Activated CD4-positive, alpha-beta T cell treated with anti-CD3 and anti-CD28 coated beads, Interleukin-2, amount 10 ng/mL, durations not matched to agents 7 days and 5 days (primary cell): ENCODE results near the gene PCLO. TPM values are rescaled to one million over a fixed set of nuclear protein-coding genes. Genes with fewer than 3 reads are reported as not detected.

Experiments
- CTCF ChIA-PET: fragments of 350-600 bp; sonication (Branson Sonifier 250); formaldehyde crosslinking; loops from one replicate; lab custom pipeline; 2021; ENCODE audit warnings: antibody characterized with exemption; lab: Charles Lee
- POLR2A ChIA-PET: fragments of 350-600 bp; sonication (Branson Sonifier 250); formaldehyde crosslinking; loops from one replicate; lab custom pipeline; 2021; ENCODE audit warnings: antibody characterized with exemption; lab: Charles Lee
- DNase-seq: peaks from one replicate; pipeline ENCODE4 v3.0.0-alpha.2; 2020
- H3K27ac Mint-ChIP-seq: one replicate; pipeline ENCODE4 v1.8.0; 2021; ENCODE audit warnings: mild to moderate bottlenecking, moderate library complexity, mixed read lengths
- H3K27me3 Mint-ChIP-seq: one replicate; pipeline ENCODE4 v1.8.0; 2021; ENCODE audit warnings: mixed read lengths
- H3K36me3 Mint-ChIP-seq: one replicate; pipeline ENCODE4 v1.8.0; 2021; ENCODE audit warnings: low read depth, mixed read lengths
- H3K4me1 Mint-ChIP-seq: one replicate; pipeline ENCODE4 v1.8.0; 2021; ENCODE audit warnings: mixed read lengths
- H3K4me3 Mint-ChIP-seq: one replicate; pipeline ENCODE4 v1.8.0; 2021; ENCODE audit warnings: mild to moderate bottlenecking, moderate library complexity, mixed read lengths
- H3K9me3 Mint-ChIP-seq: one replicate; pipeline ENCODE4 v1.8.0; 2021; ENCODE audit warnings: mixed read lengths
- total RNA-seq, 2 experiments: library from RNA; stranded (reverse); gene quantifications; one replicate each; pipeline ENCODE4 v1.2.3, GENCODE V29; 2021

PCLO gene
- total RNA-seq, 2 experiments from 2014 or later, result not detected

- Mint-ChIP-seq H3K27ac (no peak overlapping the region), H3K4me3 (no peak overlapping the region), H3K27me3 (no peaks in the 10 kb centered on the region), H3K36me3 (no peaks in the 10 kb centered on the region), H3K4me1 (no peaks in the 10 kb centered on the region), H3K9me3 (no peaks in the 10 kb centered on the region)
- no peak for DNase-seq
- ChIA-PET POLR2A (no interaction called here), CTCF (no interaction called here)
Observed at GRCh38 chr7:82810558-82811259, 352.0 kb downstream of the PCLO start.

GRCh38 chr7:82808633-82809032 is 354.1 kb downstream of the PCLO start:
- H3K27me3 Mint-ChIP-seq, result no peaks in the 10 kb centered on the region
- H3K9me3 Mint-ChIP-seq, result no peaks in the 10 kb centered on the region
- no peaks in the 10 kb centered on the region for H3K36me3 Mint-ChIP-seq
- H3K27ac Mint-ChIP-seq, result no peak overlapping the region
- ChIA-PET CTCF (no interaction called here), POLR2A (no interaction called here)
- no peaks in the 10 kb centered on the region for H3K4me1 Mint-ChIP-seq
- no peak overlapping the region for H3K4me3 Mint-ChIP-seq
- no peak for DNase-seq

- H3K9me3 Mint-ChIP-seq, result no peaks in the 10 kb centered on the region
- POLR2A ChIA-PET, result no interaction called here
- no peak overlapping the region for H3K4me3 Mint-ChIP-seq
- H3K4me1 Mint-ChIP-seq, result no peaks in the 10 kb centered on the region
- CTCF ChIA-PET, result no interaction called here
- DNase-seq, result no peak
- no peak overlapping the region for H3K27ac Mint-ChIP-seq
- no peaks in the 10 kb centered on the region for H3K27me3 Mint-ChIP-seq
- no peaks in the 10 kb centered on the region for H3K36me3 Mint-ChIP-seq
Observed at GRCh38 chr7:82805527-82805960, 357.1 kb downstream of the PCLO start.

- Mint-ChIP-seq H3K4me3 (no peak overlapping the region), H3K27ac (no peak overlapping the region), H3K4me1 (no peaks in the 10 kb centered on the region), H3K27me3 (no peaks in the 10 kb centered on the region), H3K36me3 (no peaks in the 10 kb centered on the region), H3K9me3 (no peaks in the 10 kb centered on the region)
- ChIA-PET POLR2A (no interaction called here), CTCF (no interaction called here)
- no peak for DNase-seq
Observed at GRCh38 chr7:82803411-82803810, 359.3 kb downstream of the PCLO start.

GRCh38 chr7:82789883-82790609 is 372.6 kb downstream of the PCLO start:
- Mint-ChIP-seq H3K4me1 (no peaks in the 10 kb centered on the region), H3K9me3 (peaks cover 2% of the 10 kb centered on the region), H3K27me3 (no peaks in the 10 kb centered on the region), H3K36me3 (no peaks in the 10 kb centered on the region), H3K27ac (no peak overlapping the region), H3K4me3 (no peak overlapping the region)
- no peak for DNase-seq
- POLR2A ChIA-PET, result no interaction called here
- CTCF ChIA-PET, result no interaction called here

GRCh38 chr7:82778021-82778420 is 384.7 kb downstream of the PCLO start:
- H3K4me1 Mint-ChIP-seq, result no peaks in the 10 kb centered on the region
- H3K4me3 Mint-ChIP-seq, result no peak overlapping the region
- no peaks in the 10 kb centered on the region for H3K36me3 Mint-ChIP-seq
- peaks cover 1% of the 10 kb centered on the region for H3K9me3 Mint-ChIP-seq
- H3K27me3 Mint-ChIP-seq, result no peaks in the 10 kb centered on the region
- ChIA-PET POLR2A (no interaction called here), CTCF (no interaction called here)
- H3K27ac Mint-ChIP-seq, result no peak overlapping the region
- DNase-seq, result no peak

GRCh38 chr7:82762880-82763279 is 399.8 kb downstream of the PCLO start:
- Mint-ChIP-seq H3K4me1 (no peaks in the 10 kb centered on the region), H3K27ac (no peak overlapping the region), H3K9me3 (no peaks in the 10 kb centered on the region), H3K4me3 (no peak overlapping the region), H3K36me3 (no peaks in the 10 kb centered on the region), H3K27me3 (no peaks in the 10 kb centered on the region)
- no peak for DNase-seq
- POLR2A ChIA-PET, result no interaction called here
- CTCF ChIA-PET, result no interaction called here

GRCh38 chr7:82760831-82761230 is 401.9 kb downstream of the PCLO start:
- no peak overlapping the region for H3K4me3 Mint-ChIP-seq
- POLR2A ChIA-PET, result no interaction called here

GRCh38 chr7:82760074-82760473 is 402.6 kb downstream of the PCLO start:
- ChIA-PET CTCF (no interaction called here), POLR2A (no interaction called here)
- Mint-ChIP-seq H3K27ac (no peak overlapping the region), H3K36me3 (no peaks in the 10 kb centered on the region), H3K27me3 (no peaks in the 10 kb centered on the region), H3K4me3 (no peak overlapping the region), H3K9me3 (no peaks in the 10 kb centered on the region), H3K4me1 (no peaks in the 10 kb centered on the region)
- no peak for DNase-seq

More at GRCh38 chr7:82760831-82761230, 401.9 kb downstream of the PCLO start:
- no peak overlapping the region for H3K27ac Mint-ChIP-seq
- CTCF ChIA-PET, result no interaction called here
- DNase-seq, result no peak
- H3K36me3 Mint-ChIP-seq, result no peaks in the 10 kb centered on the region
- no peaks in the 10 kb centered on the region for H3K4me1 Mint-ChIP-seq
- no peaks in the 10 kb centered on the region for H3K9me3 Mint-ChIP-seq
- no peaks in the 10 kb centered on the region for H3K27me3 Mint-ChIP-seq

GRCh38 chr7:82755705-82756551 is 406.8 kb downstream of the PCLO start:
- DNase-seq, result no peak
- H3K36me3 Mint-ChIP-seq, result no peaks in the 10 kb centered on the region
- ChIA-PET POLR2A (no interaction called here), CTCF (no interaction called here)
- no peaks in the 10 kb centered on the region for H3K4me1 Mint-ChIP-seq
- H3K27me3 Mint-ChIP-seq, result no peaks in the 10 kb centered on the region
- H3K9me3 Mint-ChIP-seq, result no peaks in the 10 kb centered on the region
- H3K27ac Mint-ChIP-seq, result no peak overlapping the region
- H3K4me3 Mint-ChIP-seq, result no peak overlapping the region

GRCh38 chr7:82750007-82750406 is 412.7 kb downstream of the PCLO start:
- no peak for DNase-seq
- H3K4me1 Mint-ChIP-seq, result no peaks in the 10 kb centered on the region
- H3K36me3 Mint-ChIP-seq, result no peaks in the 10 kb centered on the region
- ChIA-PET CTCF (no interaction called here), POLR2A (no interaction called here)
- H3K27me3 Mint-ChIP-seq, result no peaks in the 10 kb centered on the region
- no peak overlapping the region for H3K27ac Mint-ChIP-seq
- no peaks in the 10 kb centered on the region for H3K9me3 Mint-ChIP-seq
- no peak overlapping the region for H3K4me3 Mint-ChIP-seq

- ChIA-PET CTCF (no interaction called here), POLR2A (no interaction called here)
- H3K36me3 Mint-ChIP-seq, result no peaks in the 10 kb centered on the region
- no peak overlapping the region for H3K4me3 Mint-ChIP-seq
- no peaks in the 10 kb centered on the region for H3K27me3 Mint-ChIP-seq
- H3K4me1 Mint-ChIP-seq, result no peaks in the 10 kb centered on the region
- H3K27ac Mint-ChIP-seq, result no peak overlapping the region
- DNase-seq, result no peak
- H3K9me3 Mint-ChIP-seq, result peaks cover 3% of the 10 kb centered on the region
Observed at GRCh38 chr7:82745820-82746219, 416.9 kb downstream of the PCLO start.

- Mint-ChIP-seq H3K36me3 (no peaks in the 10 kb centered on the region), H3K4me1 (no peaks in the 10 kb centered on the region), H3K27me3 (no peaks in the 10 kb centered on the region), H3K27ac (no peak overlapping the region), H3K9me3 (peaks cover 3% of the 10 kb centered on the region), H3K4me3 (no peak overlapping the region)
- ChIA-PET CTCF (no interaction called here), POLR2A (no interaction called here)
- no peak for DNase-seq
Observed at GRCh38 chr7:82745117-82745516, 417.6 kb downstream of the PCLO start.
